Measurements from ENCODE around the gene PKHD1.

Gene PKHD1

GRCh38 chr6:52013035-52013434, 74.4 kb downstream of the PKHD1 start:
- TF ChIP-seq CTCF (IDR thresholded peaks at IDR 0.05; ENCODE audit: control insufficient read depth, insufficient read depth, low read depth, low read length, missing control alignments) = no peak
- no peak overlapping the region for H3K4me3 ChIP-seq (ENCODE audit: control insufficient read depth, low read depth, low read length)
- DNase-seq (ENCODE audit: low read depth) = no peak

GRCh38 chr6:52012582-52012981, 74.8 kb downstream of the PKHD1 start:
- no peak for DNase-seq (ENCODE audit: low read depth)
- no peak for TF ChIP-seq CTCF (IDR thresholded peaks at IDR 0.05; ENCODE audit: control insufficient read depth, insufficient read depth, low read depth, low read length, missing control alignments)
- H3K4me3 ChIP-seq (ENCODE audit: control insufficient read depth, low read depth, low read length) = no peak overlapping the region

- no peak for TF ChIP-seq CTCF (IDR thresholded peaks at IDR 0.05; ENCODE audit: control insufficient read depth, insufficient read depth, low read depth, low read length, missing control alignments)
- no peak overlapping the region for H3K4me3 ChIP-seq (ENCODE audit: control insufficient read depth, low read depth, low read length)
Measured at GRCh38 chr6:52010806-52011205, 76.6 kb downstream of the PKHD1 start.

GRCh38 chr6:52010145-52010544, 77.3 kb downstream of the PKHD1 start:
- TF ChIP-seq CTCF (IDR thresholded peaks at IDR 0.05; ENCODE audit: control insufficient read depth, insufficient read depth, low read depth, low read length, missing control alignments) = no peak
- H3K4me3 ChIP-seq (ENCODE audit: control insufficient read depth, low read depth, low read length) = no peak overlapping the region

More at GRCh38 chr6:52010806-52011205, 76.6 kb downstream of the PKHD1 start:
- DNase-seq (ENCODE audit: low read depth) = no peak

GRCh38 chr6:52009466-52010140, 77.8 kb downstream of the PKHD1 start:
- no peak overlapping the region for H3K4me3 ChIP-seq (ENCODE audit: control insufficient read depth, low read depth, low read length)
- TF ChIP-seq CTCF (IDR thresholded peaks at IDR 0.05; ENCODE audit: control insufficient read depth, insufficient read depth, low read depth, low read length, missing control alignments) = no peak
- DNase-seq (ENCODE audit: low read depth) = no peak

More at GRCh38 chr6:52010145-52010544, 77.3 kb downstream of the PKHD1 start:
- DNase-seq (ENCODE audit: low read depth) = no peak

DNA sequence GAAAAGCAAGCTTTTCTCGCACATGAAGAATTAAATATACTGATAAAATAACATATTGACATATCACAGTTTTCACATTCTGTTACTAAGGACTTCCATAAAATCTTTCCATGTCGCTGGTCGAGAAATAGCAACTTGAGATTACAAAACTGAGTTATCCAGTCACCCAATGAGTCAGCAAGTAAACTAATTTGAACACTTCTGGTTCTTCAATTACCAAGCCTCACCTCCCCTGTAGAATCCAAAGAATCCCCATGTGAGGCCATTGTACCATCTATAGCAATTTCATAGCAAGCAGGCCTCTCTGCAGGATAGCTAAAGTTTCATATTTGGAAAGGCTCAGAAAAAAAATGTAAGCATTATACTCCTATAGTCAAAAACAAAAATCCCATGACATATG, 87.3 kb downstream of the PKHD1 start:
- H3K4me3 ChIP-seq (ENCODE audit: control insufficient read depth, low read depth, low read length) = no peak overlapping the region
- no peak for TF ChIP-seq CTCF (IDR thresholded peaks at IDR 0.05; ENCODE audit: control insufficient read depth, insufficient read depth, low read depth, low read length, missing control alignments)
- DNase-seq (ENCODE audit: low read depth) = no peak
